NCI-H82 (cell line): ENCODE measurements around the gene CAVIN1.
A peak's percentile ranks its signal among the peaks of the same experiment; 100 is the strongest.
"Not testable (repeated sequence)": the region's sequence is repeated elsewhere in the genome, so short reads cannot be mapped to it uniquely, and the experiment has no call there.

Experiments
- DNase-seq: peaks from one replicate; lab custom pipeline; 2025; lab: John Stamatoyannopoulos, UW

Gene CAVIN1, protein sequence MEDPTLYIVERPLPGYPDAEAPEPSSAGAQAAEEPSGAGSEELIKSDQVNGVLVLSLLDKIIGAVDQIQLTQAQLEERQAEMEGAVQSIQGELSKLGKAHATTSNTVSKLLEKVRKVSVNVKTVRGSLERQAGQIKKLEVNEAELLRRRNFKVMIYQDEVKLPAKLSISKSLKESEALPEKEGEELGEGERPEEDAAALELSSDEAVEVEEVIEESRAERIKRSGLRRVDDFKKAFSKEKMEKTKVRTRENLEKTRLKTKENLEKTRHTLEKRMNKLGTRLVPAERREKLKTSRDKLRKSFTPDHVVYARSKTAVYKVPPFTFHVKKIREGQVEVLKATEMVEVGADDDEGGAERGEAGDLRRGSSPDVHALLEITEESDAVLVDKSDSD

GRCh38 chr17:42422958-42423712, at the start of gene CAVIN1:
CAVIN1 (minus strand) TSS chr17:42423256; CDS start chr17:42423097, 159 bp downstream.
- peak; percentile 41 for DNase-seq

- DNase-seq: no peak
These were observed 44.8 kb upstream of the CAVIN1 start for GRCh38 chr17:42467889-42468288.

DNA sequence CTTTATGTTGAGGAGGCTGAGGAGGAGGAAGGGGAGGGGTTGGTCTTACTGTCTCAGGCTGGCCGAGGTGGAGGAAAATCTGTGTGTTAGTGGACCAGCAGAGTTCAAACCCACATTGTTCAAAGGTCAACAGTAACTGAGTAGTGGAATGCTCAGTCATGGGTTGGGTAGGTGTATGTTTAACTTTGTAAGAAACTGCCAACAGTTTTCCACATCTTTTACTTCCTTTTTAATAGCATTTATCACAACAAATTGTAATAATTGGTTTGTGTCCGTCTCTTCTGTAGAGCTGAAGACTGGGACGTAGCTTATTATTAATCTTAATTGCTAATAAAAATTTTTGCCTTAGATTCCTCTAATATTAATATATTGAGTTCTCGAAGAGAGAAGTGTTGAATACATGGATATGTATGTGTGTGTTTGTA, 40.9 kb upstream of the CAVIN1 start:
- DNase-seq: no peak

DNA sequence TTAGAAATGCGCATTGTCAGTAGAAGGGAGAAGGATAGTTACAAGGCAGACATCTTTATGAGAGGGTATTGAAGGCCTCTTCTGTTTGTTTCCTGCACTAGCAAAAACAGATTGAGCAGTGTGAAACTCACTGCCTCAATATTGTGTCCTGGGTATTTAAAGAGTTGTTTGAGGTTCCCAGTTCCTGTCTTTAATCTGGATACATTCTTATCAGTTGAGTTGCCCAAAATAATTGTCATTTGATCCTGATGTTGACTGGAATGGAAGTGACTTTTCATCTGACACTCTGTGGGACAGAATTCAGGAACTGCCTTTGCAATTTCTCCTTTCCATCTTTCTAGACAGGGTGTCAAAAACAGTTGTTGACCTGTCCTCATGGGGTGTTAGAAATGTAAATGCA, 37.3 kb upstream of the CAVIN1 start:
- no peak for DNase-seq

DNA sequence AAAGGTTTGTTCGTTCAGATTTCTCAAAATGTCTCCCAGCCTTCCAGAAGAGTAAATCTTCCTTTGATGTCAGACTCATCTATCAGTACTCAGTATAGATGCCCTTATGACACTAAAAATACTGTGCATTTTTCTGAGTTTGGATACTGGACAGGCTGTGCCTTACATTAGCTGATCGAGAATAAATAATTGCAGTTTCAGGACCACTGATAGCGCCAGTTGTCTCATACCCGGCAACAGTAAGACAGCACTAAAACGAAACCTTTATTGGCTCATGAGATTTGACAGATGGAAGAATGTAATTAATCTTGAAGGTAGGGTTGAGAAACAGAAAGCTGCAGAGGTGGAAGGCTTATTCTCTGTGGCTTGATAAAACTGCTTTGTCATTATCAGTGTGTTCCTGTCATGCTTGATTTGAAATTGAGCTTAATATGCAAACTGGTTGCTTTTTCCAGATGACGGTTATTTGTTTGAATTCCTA, 36.8 kb upstream of the CAVIN1 start:
- peak; percentile 83 for DNase-seq

GRCh38 chr17:42459256-42459800, 36.3 kb upstream of the CAVIN1 start:
- peak; percentile 73 for DNase-seq

GRCh38 chr17:42458497-42459255, 35.6 kb upstream of the CAVIN1 start, which contains the start of gene ATP6V0A1:
ATP6V0A1 (plus strand) TSS chr17:42458878; CDS start chr17:42460895, 2,017 bp downstream.
- peak; percentile 95 for DNase-seq

DNA sequence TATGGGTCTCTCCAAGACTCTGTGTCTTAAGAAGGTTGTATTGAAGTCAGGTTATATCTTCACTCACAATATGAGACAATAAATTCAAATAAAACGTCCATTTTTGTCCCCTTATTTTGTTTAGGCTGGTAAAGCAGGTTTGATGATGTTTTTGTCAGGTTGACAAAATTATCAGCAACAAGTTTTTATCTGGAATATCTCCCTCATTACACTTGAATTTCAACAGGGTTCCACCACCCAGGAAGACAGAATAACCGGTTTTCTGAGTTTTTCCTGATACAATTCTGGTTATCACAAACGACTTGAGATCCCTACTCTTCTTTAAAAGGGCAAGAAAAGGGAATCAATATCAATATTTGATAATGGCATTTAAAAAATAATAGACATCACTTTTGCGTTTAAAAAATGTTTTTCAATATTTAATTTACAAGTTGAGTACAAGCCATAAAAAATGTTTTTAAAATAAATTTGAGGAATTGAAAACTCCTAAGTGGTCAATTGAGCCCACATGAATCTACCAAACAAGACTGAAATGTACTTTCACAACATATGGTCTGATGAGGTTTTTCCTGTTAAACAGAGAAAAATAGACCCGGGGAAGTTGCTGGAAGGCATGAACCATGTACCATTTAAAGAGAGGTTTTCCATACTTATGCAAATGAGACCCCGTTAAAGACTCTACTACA, 34.2 kb upstream of the CAVIN1 start:
- no peak for DNase-seq

GRCh38 chr17:42456223-42457106, 33.4 kb upstream of the CAVIN1 start:
- no peak for DNase-seq

DNA sequence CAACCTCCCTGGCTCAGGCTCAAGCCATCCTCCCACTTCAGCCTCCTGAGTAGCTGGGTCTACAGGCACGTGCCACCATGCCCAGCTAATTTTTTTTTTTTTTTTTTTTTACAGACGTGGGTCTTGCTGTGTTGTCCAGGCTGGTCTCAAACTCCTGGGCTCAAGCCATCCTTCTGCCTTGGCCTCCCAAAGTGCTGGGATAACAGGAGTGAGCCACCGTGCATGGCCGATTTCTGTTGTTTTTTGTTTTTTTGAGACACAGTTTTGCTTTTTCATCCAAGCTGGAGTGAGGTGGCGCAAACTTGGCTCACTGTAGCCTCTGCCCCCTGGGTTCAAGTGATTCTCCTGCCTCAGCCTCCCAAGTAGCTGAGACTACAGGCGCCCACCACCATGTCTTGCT, 31.9 kb upstream of the CAVIN1 start:
- not testable (repeated sequence) for DNase-seq

DNA sequence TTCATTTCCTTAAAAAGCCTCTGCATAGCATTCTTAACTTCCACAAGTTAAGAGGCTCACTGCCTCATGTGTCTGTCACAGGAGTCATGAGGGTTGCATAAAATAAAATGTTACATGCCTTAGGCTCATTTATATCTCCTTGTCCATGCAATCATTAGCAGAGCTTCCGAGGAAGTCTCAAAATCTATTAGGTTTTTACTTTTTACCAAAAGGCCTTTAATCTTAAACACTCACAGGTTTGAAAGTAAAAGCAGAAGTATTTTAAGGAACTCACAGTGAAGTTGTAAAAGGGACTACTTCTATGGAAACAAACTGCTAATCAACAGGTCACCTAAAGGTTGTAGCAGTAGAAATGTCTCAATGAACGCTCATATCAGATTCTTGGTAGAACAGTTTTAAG, 30.4 kb upstream of the CAVIN1 start:
- no peak for DNase-seq

- not testable (repeated sequence) for DNase-seq
These were observed 28.2 kb upstream of the CAVIN1 start for GRCh38 chr17:42451270-42451669.

GRCh38 chr17:42449838-42450237, 26.8 kb upstream of the CAVIN1 start:
- not testable (repeated sequence) for DNase-seq

DNA sequence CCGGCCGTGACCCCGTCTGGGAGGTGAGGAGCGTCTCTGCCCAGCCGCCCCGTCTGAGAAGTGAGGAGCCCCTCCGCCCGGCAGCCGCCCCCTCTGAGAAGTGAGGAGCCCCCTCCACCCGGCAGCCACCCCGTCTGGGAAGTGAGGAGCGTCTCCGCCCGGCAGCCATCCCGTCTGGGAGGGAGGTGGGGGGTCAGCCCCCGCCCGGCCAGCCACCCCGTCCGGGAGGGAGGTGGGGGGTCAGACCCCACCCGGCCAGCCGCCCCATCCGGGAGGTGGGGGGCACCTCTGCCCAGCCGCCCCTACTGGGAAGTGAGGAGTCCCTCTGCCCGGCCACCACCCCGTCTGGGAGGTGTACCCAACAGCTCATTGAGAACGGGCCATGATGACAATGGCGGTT, 26.1 kb upstream of the CAVIN1 start:
- not testable (repeated sequence) for DNase-seq

DNA sequence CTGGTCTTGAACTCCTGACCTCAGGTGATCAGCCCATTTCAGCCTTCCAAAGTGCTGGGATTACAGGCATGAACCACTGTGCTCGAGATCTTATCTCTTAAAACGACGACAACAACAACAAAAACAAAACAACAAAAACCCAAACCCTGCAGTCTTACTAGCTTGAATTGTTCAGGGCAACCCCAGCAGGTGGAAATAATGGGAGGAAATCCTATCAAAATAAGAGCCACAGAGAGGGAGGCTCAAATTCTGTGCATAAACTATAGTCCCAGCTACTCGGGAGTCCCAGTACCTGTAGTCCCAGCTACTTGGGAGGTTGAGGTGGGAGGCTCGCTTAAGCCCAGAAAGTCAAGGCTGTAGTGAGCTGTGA, 19.1 kb upstream of the CAVIN1 start:
- DNase-seq: peak; percentile 16

GRCh38 chr17:42441371-42442195, 18.5 kb upstream of the CAVIN1 start:
- no peak for DNase-seq

- DNase-seq: peak; percentile 46
These were observed 15.8 kb upstream of the CAVIN1 start for GRCh38 chr17:42438600-42439567.

DNA sequence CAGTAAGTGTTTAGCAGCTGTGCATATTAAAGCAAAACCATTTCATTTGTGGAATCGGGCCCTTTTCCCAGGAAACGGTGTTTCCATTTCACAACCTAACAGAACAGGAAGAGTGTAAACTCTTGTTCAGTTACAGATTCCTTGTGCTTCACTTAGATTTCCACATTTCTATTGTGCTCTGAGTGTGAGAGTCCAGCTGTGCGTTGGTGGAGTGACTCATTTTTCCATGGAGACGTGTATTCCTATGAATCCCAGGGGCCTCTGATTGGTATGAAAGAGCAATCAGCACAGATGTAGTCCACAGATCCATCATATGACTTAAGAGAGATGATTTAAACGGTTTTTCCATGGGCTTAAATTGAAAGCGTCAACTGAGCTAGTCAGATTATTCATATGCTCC, 13.3 kb upstream of the CAVIN1 start:
- no peak for DNase-seq
